CD1c-positive myeloid dendritic cell (primary cell): ENCODE data around the gene LIX1.
A peak's percentile ranks its signal among the peaks of the same experiment; 100 is the strongest.
"Not testable (repeated sequence)": the region's sequence is repeated elsewhere in the genome, so short reads cannot be mapped to it uniquely, and the experiment has no call there.

Experiments used
- DNase-seq: peaks from one replicate; pipeline ENCODE4 v3.0.0-alpha.2; 2016; ENCODE audit errors: extremely low spot score

LIX1 gene

DNA sequence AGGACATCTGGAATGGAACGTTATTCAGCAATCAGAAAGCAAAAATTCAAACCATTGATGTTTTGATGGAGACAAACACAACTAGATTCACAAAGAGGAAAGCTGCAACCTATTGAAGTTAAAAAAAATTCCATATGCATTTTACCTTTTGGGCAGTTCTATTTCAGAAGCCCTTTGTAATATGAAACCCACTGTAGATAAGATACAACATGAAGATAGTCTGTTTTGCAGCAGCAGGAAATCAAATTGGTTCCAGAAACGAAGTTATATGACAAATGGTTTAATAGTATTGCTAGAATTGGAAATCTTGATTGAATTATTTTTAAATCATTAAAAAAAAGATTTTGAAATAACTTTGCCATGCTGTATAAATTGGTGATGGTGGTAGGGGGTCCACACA is 872 bp downstream of the LIX1 start:
- no peak for DNase-seq

DNA sequence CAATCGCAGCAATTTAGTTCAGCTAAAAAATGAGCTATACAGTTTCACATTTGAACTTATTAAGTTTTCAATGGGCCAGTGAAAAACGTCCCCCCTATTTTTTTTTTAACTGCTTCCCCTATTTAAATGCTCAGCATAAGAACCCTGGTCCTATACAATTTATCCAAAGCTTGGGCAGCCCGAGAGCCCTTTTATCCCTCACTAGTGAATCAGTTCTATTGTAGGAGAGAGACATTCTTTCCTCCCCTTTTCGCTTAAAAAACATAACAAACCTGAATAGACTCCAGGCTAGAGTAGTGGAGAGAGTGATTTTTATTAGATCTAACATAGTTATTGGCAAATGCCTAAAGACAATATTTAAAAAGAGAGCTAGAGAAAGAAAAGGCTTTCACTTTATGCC is 1.4 kb downstream of the LIX1 start:
- DNase-seq: no peak

DNA sequence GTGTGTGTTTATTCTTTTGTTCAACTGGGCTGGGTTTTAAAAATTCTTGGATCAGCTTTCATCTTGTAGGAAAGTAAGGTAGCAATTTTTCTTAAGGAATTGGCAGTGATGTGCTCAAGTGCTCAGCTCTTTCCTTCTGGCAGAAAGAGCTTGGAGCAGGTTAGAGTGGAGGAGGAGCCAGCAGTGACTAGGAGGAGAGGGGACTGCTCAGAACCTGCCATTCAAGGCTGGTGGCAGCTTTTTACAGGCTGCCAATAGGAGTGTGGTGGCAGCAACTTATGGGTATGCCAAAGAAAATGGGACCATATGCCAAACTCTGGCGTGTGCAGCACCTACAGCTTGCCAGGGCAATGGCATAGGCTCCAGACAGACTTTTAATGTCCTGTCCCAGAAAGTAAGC is 2.2 kb downstream of the LIX1 start:
- DNase-seq: not testable (repeated sequence)

DNA sequence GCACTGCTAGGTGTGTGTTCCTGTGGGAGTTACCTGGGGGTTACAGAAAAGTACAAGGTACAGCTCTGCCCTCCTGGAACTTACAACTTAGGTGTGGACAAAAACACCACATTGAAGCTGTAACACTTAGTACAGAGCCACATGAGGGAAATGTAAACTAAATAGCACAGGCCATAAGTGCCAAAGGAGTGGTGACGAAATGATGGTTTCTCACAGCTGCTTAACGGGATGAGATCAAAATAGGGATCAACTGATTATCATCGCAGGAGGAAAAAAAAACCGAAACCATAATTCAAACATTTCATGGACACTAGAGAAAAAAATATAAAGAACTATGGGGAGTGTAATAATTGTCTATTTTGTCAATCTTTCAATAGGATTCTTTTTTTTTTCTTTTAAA is 5.9 kb downstream of the LIX1 start:
- no peak for DNase-seq

DNA sequence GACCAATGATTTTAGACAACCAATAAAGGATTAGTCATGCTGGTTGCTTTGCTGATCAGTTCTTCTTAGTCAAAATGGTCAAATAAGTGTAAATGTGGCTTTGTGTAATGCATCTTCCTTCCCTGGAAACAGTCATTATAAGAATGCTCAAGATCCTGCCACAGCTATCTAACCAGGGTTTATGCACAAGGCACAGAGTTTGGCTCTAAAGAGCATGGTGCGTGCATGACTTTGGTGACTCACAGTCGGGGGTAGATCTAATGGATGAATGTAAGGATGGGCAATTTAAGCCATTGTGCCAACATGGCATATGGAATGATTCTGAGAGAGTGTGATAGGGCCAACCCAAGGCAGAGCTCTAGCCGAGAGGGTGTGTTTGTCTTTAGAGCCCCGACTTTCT is 6.5 kb downstream of the LIX1 start:
- no peak for DNase-seq

DNA sequence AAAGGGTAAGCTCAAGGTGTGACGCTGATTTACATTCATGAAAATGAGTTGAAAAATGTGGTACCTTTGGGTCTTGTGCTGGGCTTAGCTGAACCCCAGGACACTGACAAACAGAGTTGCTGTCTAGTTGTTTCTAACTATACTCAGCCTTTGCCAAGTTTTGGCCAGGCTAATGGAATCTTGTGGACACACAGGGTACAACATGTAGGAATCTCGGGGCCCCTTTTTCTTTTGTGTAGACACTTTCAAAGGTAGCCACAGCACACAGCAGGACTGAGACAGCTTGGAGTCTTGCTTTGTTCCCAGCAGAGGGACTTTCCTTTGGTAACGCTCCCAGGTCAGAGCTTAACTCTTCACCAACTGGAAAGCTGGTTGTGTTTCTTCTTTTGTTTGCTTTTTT is 7.8 kb downstream of the LIX1 start:
- DNase-seq: no peak

DNA sequence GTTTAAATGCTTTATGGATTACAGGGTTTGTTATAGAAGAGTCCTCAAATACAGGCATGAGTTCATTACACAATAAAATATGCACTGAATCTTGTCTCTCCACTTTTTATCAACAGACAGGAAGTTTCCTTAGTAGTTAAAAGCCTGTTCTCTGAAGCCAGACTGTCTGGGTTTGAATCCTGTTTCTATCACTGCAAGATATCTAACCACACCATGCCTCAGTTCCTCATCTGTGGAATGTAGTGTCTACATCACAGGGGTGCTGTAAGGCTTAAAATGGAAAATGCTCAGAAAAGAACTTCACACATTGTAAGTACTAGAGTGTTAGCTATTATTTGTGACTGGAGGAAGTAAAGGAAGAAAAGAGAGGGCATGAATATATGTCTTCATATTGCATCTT is 9.3 kb downstream of the LIX1 start:
- DNase-seq: peak; percentile 15

DNA sequence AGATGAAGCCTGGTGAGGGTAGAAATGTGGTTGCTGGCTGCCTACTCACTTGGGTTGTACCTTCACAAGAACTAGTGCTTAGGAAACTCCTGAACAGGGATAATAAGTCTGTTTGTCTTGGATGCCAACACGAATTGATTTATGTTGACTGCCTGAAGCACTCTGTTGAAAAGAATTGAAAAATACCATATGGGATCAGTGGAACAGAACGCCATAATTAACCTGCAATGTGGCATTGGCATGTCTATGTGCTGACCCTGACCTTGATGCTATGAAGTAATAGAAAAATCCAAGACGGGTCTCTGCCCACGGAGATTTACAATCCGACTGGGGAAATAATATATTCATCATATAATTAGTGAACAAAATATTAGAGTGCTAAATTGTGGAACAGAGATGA is 10.5 kb downstream of the LIX1 start:
- DNase-seq: no peak

DNA sequence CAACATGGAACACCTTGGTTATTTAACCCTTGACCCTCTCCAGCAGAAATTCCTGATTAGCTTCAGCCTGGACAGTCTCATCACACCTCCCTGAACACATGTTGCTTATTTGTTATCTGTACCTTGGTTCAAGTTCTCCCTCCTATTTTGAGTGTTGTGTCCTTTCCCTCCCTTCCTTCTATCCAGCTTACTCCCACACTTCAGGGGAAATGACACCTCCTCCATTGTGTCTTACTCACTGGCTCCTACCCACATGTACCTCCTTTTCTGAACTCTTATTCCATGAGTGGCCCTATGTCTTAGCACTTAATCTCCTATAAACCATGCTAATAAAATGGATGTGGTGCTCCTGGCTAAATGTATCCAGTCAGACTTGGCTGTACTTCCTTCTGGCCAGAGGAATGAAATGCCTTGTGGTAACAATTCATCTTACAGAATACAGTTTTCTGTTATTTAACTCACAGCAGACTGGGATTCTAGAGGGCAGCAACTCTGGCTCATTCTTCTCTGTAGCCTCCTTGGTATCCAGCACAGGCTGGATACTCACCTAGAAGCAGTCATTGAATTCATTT is 11.2 kb downstream of the LIX1 start:
- DNase-seq: no peak

DNA sequence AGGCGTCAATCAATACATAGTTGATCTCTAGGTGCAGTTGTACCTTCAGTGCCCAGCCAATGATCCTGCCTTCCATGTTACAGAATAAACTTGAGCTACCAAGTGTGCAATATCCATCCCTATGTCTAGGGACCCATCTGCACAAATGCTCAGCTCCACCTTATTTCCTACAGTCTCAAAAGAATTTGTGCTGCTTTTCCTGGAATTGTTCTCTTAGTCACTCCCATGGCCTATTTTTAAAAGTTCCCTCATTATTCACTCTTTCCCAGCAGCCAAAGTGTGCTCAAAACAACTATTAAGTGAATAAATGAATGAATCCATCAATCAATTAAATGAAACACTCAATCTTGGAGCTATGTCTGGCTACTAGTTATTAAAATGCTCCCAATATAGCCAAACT is 14.7 kb downstream of the LIX1 start:
- DNase-seq: no peak

DNA sequence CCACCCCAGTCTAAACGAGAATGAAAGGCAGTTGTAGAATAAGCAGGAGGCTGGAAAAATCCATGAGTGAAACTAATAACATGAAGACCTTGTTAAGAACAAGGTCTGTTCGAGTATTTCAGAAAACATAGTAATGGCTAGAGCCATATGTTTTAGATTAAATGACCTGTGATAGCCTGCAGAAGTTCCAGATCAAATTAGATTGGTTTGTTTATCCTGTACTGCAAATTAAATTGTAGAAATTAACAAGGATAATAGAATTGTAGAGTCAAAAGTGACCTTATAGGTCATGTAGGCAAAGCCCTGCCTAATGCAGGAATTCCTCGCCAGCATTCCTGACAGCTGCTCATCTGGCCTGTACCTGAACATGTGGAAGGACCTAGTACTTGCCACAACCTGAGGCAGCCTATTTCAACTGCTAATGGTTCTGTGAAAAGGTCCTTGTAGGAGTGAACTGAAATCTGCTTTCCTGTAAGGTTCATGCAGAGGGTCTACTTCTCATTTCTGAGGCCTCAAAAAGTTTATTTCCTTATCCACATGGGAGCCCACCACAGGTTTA is 17.2 kb downstream of the LIX1 start:
- DNase-seq: no peak

DNA sequence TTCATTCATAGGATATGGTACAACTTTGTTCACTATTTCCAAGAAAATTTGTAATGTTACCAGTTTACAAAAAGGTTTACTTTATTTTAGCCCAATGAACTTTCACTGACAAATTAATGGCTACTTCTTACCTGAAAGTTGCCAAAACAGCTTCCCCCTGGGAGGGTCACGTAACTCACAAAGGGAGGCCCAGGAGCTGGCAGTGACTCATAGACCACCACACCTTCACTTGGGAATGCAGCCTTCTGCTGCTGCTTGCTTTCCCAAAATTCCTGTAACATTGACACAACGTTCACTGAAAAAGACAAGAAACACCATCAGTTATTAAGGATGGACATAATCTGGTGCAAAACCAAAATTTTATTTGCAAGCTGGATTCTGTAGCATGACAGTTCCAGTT is 18.1 kb downstream of the LIX1 start:
- no peak for DNase-seq

DNA sequence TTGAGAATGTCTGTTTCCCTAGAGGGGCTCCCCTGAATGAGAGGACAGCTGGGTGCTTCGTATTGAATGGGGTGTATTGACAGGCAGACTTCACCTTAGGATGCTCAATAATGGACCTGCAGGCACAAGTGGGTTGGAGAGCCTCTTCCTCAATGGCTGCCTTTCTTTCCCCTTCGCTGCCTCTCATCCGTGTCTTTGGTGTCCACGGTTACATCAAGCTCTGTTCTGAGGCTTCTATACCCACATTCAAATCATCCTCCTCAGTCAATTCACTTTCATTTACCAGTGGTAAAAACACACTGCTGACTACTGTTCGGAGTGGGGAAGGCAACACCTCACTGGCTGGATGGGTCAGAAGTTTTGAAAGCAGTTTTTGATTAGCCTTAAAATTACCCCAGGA is 20.6 kb downstream of the LIX1 start:
- DNase-seq: no peak

DNA sequence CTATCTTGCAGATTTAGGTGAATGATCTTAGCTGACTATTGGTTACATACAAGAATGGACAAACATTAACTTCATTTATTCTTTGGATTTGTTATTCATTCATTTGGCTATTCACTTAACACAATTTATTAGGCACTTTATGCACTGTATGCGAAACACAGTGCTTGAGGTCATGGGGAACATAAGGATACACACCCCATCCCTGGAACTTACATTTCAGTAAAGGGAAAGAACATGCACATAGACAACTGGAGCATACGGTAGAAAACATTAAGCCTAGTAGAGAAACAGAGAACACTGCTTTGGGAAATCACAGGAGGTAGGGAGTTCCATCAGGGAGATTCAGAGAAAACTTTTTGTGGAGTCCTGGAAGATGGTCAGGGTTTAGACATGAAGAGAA is 22.2 kb downstream of the LIX1 start:
- DNase-seq: no peak

DNA sequence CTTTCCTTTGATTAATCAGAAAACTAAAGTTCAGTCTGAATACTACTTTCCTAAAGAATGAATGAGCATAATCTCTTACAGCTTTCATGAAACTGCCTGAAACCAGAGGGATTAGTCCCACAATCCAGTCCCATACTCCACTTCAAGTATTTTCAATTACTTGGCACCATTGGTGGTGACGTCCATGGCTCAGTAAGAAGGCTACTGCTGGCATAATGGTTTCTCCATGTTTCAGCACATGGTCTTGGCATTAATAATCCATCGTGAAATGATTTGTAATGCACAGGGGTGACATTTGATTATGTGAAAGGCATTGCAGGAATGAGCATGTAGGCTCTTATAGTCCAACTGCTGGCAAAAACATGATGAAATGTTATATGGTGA is 23.4 kb downstream of the LIX1 start:
- DNase-seq: no peak

DNA sequence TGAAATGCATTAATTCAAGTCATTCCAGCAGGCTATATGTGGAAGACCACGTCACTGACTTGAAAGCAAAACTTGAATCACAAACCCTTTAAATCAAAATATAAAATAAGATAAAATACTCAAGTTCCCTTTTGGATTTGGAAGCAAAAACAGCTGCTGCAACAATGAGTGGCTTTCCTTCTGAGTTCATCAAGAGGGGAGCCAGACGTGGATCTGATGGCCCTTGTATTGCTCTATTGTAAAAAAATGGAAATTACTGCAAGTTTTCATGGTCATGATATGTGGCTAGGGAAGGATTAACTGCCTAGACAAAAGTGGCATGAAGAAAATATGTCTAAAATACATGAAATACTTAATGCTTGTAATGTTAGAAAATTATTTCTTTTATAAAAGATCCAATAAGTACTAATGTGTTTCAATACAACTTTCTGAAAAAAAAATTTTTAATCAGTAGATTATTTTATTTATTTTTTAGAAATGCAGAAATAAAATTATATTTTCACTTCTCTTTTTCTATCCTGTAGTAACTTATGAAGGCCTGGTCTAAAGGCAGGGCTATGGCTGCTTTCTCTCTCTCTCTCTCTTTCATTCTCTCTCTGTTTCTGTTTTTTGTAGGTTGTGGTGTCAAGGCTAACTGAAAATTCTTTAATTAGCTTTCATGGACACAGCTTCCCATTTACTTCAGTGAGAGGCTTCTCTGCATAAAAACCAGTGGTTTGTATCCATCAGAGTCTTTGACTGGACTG is 24.0 kb downstream of the LIX1 start:
- no peak for DNase-seq

DNA sequence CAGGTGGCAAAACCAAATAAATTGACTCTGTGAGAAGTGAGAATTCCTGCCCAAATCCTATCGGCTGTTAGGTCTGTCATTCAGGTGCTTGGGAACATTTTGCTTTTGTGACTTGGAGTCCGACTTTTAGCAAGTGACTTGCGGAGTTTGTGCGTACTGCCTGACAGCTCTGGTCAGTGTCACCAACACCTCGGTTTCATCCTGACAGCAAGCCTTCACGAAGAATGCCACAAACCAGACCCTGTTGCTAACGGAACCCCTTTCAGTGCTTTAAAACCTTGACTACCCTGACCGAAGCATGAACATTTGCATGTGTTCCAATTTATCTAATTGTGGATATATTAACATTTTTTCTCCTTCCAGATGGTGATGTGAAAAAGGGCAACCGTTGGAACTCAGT is 26.5 kb downstream of the LIX1 start:
- no peak for DNase-seq

DNA sequence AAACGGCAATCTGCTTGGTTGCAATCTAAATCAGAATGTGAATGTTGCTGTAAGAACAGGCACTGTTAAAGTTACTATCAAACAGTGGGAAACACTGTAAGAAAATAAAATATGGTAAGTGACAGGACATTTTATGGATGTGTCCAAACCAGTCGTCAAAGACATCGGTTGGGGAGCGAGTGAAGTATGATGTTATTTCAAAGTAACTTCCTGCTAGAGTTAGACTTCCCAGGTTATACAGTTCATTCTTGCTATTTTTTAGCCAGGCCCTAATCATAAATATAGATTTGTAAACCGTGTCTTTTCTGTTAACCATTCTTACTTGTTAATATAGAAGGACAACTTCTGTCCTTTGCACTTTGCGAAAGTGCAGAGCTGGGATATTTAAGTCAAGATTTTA is 30.2 kb downstream of the LIX1 start:
- DNase-seq: no peak

DNA sequence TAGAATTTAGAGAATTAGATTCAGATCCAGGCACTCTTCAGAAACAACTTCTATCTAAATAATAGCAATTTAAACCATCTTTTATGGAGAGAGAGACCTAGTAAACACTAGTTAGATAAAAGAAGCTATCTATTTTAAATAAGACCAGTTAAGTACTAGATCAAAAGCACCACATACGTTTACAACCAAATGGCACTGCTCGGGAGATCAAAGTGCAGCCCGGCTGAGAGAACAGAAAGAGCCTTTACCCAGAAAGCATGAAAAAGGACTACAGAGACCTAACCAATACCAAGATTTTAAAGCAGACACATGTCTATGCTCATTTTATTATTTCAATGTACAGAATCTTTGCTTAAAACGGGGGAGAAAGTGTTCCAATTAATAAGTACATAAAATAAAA is 30.8 kb downstream of the LIX1 start:
- no peak for DNase-seq

DNA sequence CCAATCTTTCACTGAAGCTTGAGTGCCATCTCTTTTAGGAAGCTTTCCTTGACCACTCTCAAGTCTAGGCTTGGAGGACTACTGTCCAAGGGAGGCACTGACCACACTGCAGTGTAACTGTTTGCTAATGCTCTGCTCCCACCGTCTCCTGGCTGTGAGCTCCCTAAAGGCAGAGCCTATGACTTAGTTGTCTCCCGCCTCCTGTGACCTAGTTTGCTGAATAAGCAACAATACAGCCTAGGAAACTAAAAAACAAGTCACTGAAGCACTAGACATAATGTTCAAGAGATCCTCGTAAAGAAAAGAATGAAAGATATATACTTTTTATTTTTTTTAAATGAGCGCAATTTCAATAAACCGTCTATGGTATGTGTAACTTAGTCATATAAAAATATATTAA is 31.4 kb downstream of the LIX1 start:
- no peak for DNase-seq

DNA sequence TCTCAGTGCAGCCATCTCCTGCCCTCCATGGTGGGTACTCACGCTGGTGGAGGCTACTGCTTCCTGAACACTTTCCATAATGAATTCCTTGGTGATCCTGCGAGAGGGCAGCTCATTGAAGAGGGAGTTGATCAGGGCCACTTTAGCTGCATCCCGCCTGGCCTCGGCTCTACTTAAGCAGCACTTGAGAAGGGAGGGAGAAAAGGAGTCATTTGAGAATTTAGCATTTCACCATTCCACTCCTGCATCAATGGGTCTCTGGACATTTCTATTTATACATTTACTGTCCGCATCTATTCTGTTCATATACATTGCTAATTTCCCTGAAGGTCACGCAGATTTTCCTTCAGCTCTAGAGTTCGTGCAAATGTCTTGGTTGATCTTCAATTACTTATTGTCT is 35.1 kb downstream of the LIX1 start:
- no peak for DNase-seq

DNA sequence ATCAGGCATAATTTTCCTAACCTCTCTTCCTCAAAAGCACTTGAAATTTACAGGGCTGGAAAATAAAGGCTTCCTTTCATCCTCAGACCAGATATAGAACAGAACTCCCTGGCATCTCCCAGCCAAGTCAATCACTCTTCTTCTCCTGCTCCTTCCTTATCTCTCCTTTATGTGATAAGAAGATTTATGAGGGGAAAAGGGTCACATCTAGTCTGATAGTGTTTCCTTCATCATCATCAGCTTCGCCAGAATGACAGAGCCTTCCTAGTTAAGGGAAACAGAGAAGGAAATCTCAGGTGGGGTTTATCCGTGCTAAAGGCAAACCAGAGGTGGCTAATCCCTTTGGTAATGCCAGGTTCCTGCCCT is 36.2 kb downstream of the LIX1 start:
- DNase-seq: no peak

DNA sequence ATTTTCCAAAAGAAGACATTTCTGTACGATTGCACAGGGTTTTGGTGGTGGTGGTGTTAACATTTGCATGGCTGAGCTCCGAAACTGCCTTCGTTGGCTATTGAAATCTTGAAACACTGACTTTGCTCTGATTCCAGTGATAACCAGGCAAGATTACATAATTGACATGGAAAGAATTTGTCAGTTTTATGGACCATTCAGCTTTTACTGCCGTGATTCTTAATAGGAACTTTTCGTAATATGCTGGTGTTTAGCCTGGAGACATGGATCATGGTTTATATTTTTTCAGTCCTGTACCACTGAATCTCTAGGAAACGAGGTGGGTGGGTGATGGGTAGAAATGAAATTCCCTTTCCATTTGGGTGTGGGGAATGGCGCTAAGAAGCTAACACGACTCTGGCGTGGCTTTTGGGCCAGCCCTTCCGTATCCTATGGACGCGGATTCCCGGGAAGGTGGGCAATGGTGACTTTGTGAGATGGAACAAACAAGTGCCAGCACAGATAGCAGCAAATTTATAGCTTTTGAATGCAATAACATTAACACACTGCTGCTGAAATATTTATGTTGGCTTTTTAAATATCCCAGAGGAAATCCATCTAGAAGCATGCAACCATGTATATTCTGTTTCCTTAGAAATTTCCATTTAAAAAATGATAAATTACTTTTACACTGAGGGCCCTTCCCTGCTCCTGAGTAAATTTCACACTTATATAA is 36.8 kb downstream of the LIX1 start:
- no peak for DNase-seq
